ENCODE measurements around the gene TRPC4.

Gene TRPC4

GRCh38 chr13:37648609-37649008 is 221.0 kb downstream of the TRPC4 start:
- Histone ChIP-seq H3K9me2 (replicated peaks; ENCODE audit: low read depth, low read length) (no peaks in the 10 kb centered on the region), H2AFZ (ENCODE audit: low read length) (no peak overlapping the region), H3K9ac (ENCODE audit: low read depth, low read length, poor library complexity, severe bottlenecking) (no peak overlapping the region), H3K9me3 (ENCODE audit: insufficient read depth, low read depth, low read length) (no peaks in the 10 kb centered on the region), H3K79me2 (ENCODE audit: insufficient read depth, low read length) (no peaks in the 10 kb centered on the region), H4K20me1 (ENCODE audit: insufficient read depth, low read length, poor library complexity, severe bottlenecking) (no peaks in the 10 kb centered on the region), H3K4me1 (ENCODE audit: insufficient read depth, low read length, poor library complexity, severe bottlenecking) (no peaks in the 10 kb centered on the region), H3K27me3 (ENCODE audit: insufficient read depth, low read length, poor library complexity, severe bottlenecking) (no peaks in the 10 kb centered on the region), H3K36me3 (ENCODE audit: insufficient read depth, low read length) (no peaks in the 10 kb centered on the region), H3K4me3 (ENCODE audit: low read length, poor library complexity, severe bottlenecking) (no peak overlapping the region), H3K4me2 (ENCODE audit: low read depth, low read length, poor library complexity, severe bottlenecking) (no peak overlapping the region), H3F3A (ENCODE audit: low read depth) (no peaks in the 10 kb centered on the region)
- TF ChIP-seq CTCF (conservative IDR thresholded peaks at IDR 0.05; ENCODE audit: low read length): no peak
- no peak for TF ChIP-seq EZH2phosphoT487 (IDR thresholded peaks at IDR 0.05; ENCODE audit: borderline replicate concordance)

- Histone ChIP-seq H3F3A (ENCODE audit: low read depth) (no peaks in the 10 kb centered on the region), H4K20me1 (ENCODE audit: insufficient read depth, low read length, poor library complexity, severe bottlenecking) (no peaks in the 10 kb centered on the region), H3K4me2 (ENCODE audit: low read depth, low read length, poor library complexity, severe bottlenecking) (no peak overlapping the region), H3K9ac (ENCODE audit: low read depth, low read length, poor library complexity, severe bottlenecking) (no peak overlapping the region), H3K4me1 (ENCODE audit: insufficient read depth, low read length, poor library complexity, severe bottlenecking) (no peaks in the 10 kb centered on the region), H2AFZ (ENCODE audit: low read length) (no peak overlapping the region), H3K9me3 (ENCODE audit: insufficient read depth, low read depth, low read length) (no peaks in the 10 kb centered on the region), H3K27me3 (ENCODE audit: insufficient read depth, low read length, poor library complexity, severe bottlenecking) (no peaks in the 10 kb centered on the region), H3K9me2 (replicated peaks; ENCODE audit: low read depth, low read length) (no peaks in the 10 kb centered on the region), H3K36me3 (ENCODE audit: insufficient read depth, low read length) (no peaks in the 10 kb centered on the region), H3K4me3 (ENCODE audit: low read length, poor library complexity, severe bottlenecking) (no peak overlapping the region), H3K79me2 (ENCODE audit: insufficient read depth, low read length) (no peaks in the 10 kb centered on the region)
- TF ChIP-seq CTCF (conservative IDR thresholded peaks at IDR 0.05; ENCODE audit: low read length): no peak
- TF ChIP-seq EZH2phosphoT487 (IDR thresholded peaks at IDR 0.05; ENCODE audit: borderline replicate concordance): no peak
Observed at GRCh38 chr13:37647031-37647650, 222.4 kb downstream of the TRPC4 start.

- H3K36me3 ChIP-seq (ENCODE audit: insufficient read depth, low read length): no peaks in the 10 kb centered on the region
- H3K4me2 ChIP-seq (ENCODE audit: low read depth, low read length, poor library complexity, severe bottlenecking): no peak overlapping the region
- H3K9me2 ChIP-seq (replicated peaks; ENCODE audit: low read depth, low read length): no peaks in the 10 kb centered on the region
- H3K9me3 ChIP-seq (ENCODE audit: insufficient read depth, low read depth, low read length): no peaks in the 10 kb centered on the region
- no peaks in the 10 kb centered on the region for H3K79me2 ChIP-seq (ENCODE audit: insufficient read depth, low read length)
- H3F3A ChIP-seq (ENCODE audit: low read depth): no peaks in the 10 kb centered on the region
- no peaks in the 10 kb centered on the region for H3K27me3 ChIP-seq (ENCODE audit: insufficient read depth, low read length, poor library complexity, severe bottlenecking)
- TF ChIP-seq EZH2phosphoT487 (IDR thresholded peaks at IDR 0.05; ENCODE audit: borderline replicate concordance) (no peak), CTCF (conservative IDR thresholded peaks at IDR 0.05; ENCODE audit: low read length) (no peak)
- H4K20me1 ChIP-seq (ENCODE audit: insufficient read depth, low read length, poor library complexity, severe bottlenecking): no peaks in the 10 kb centered on the region
- H3K4me1 ChIP-seq (ENCODE audit: insufficient read depth, low read length, poor library complexity, severe bottlenecking): no peaks in the 10 kb centered on the region
- no peak overlapping the region for H2AFZ ChIP-seq (ENCODE audit: low read length)
- no peak overlapping the region for H3K9ac ChIP-seq (ENCODE audit: low read depth, low read length, poor library complexity, severe bottlenecking)
- H3K4me3 ChIP-seq (ENCODE audit: low read length, poor library complexity, severe bottlenecking): no peak overlapping the region
Observed at GRCh38 chr13:37646531-37646930, 223.0 kb downstream of the TRPC4 start.
